H1 (cell line): ENCODE data around the gene CEP72. TPM values are rescaled to one million over a fixed set of nuclear protein-coding genes. Genes with fewer than 3 reads are reported as not detected.

Experiments used
- CTCF ChIA-PET: fragments of 300-600 bp; sonication (Branson Sonifier 250); formaldehyde crosslinking; loops from one replicate; lab custom pipeline; 2021; ENCODE audit not compliant: partially characterized antibody; lab: Charles Lee
- POLR2A ChIA-PET: fragments of 300-600 bp; sonication (Branson Sonifier 250); formaldehyde crosslinking; loops from one replicate; lab custom pipeline; 2021; ENCODE audit warnings: inconsistent platforms; ENCODE audit not compliant: partially characterized antibody; lab: Charles Lee
- DNase-seq, 2 experiments: peaks; one replicate each; pipeline versions ENCODE4 v3.0.0 to v3.0.0-alpha.2; 2010 to 2022; ENCODE audit warnings: low spot score in 2 of 2, low read depth in 1 of 2, mixed read lengths in 1 of 2
- FAIRE-seq: peaks from 2 replicates; lab custom pipeline; 2011; peaks lifted over from hg19 to GRCh38; lab: Jason Lieb, UNC
- H2AFZ ChIP-seq: 2 replicates; pipeline ENCODE4 v1.8.1; 2012; ENCODE audit warnings: low read length, inconsistent platforms
- H2AK5ac ChIP-seq: 2 replicates; pipeline ENCODE4 v1.6.1; 2013; ENCODE audit warnings: low read depth, low read length
- H2BK120ac ChIP-seq: replicated peaks from 2 replicates; pipeline ENCODE3; 2013; ENCODE audit warnings: low read depth, low read length, inconsistent platforms
- H2BK12ac ChIP-seq: 2 replicates; pipeline ENCODE4 v1.6.1; 2013; ENCODE audit warnings: low read depth, low read length
- H2BK15ac ChIP-seq: 2 replicates; pipeline ENCODE4 v1.6.1; 2013; ENCODE audit warnings: low read length
- H2BK20ac ChIP-seq: 2 replicates; pipeline ENCODE4 v1.6.1; 2013; ENCODE audit warnings: low read length
- H2BK5ac ChIP-seq: 2 replicates; pipeline ENCODE4 v1.6.1; 2013; ENCODE audit warnings: low read depth, low read length
- H3K14ac ChIP-seq: 2 replicates; pipeline ENCODE4 v1.6.1; 2013; ENCODE audit warnings: inconsistent platforms; ENCODE audit not compliant: insufficient read length
- H3K18ac ChIP-seq: 2 replicates; pipeline ENCODE4 v1.6.1; 2013; ENCODE audit warnings: low read length; ENCODE audit errors: extremely low read depth
- H3K23ac ChIP-seq: 2 replicates; pipeline ENCODE4 v1.6.1; 2013; ENCODE audit warnings: inconsistent platforms; ENCODE audit not compliant: insufficient read length
- H3K23me2 ChIP-seq: 2 replicates; pipeline ENCODE4 v1.6.1; 2013; ENCODE audit warnings: low read depth, low read length
- H3K27ac ChIP-seq: 2 replicates; pipeline ENCODE4 v1.6.1; 2011; ENCODE audit warnings: low read depth, low read length, inconsistent platforms
- H3K27me3 ChIP-seq, 4 experiments: replicated peaks in 1 of 4; 1 replicate in 1 of 4; 2 replicates in 3 of 4; pipeline versions ENCODE4 v1.6.1 to v1.8.1; 2011 to 2013; ENCODE audit warnings: low read length in 3 of 4, mild to moderate bottlenecking in 3 of 4, inconsistent platforms in 2 of 4, mixed read lengths in 2 of 4, moderate library complexity in 1 of 4; ENCODE audit not compliant: control insufficient read depth in 3 of 4, insufficient read depth in 3 of 4; ENCODE audit errors: extremely low read depth in 1 of 4
- H3K36me3 ChIP-seq, 4 experiments: 2 replicates each; pipeline versions ENCODE4 v1.6.1 to v1.8.1; 2011 to 2013; ENCODE audit warnings: mild to moderate bottlenecking in 4 of 4, low read length in 3 of 4, moderate library complexity in 2 of 4, control low read depth in 1 of 4, inconsistent platforms in 1 of 4; ENCODE audit not compliant: insufficient read depth in 4 of 4, control insufficient read depth in 2 of 4
- H3K4ac ChIP-seq: replicated peaks from 2 replicates; pipeline ENCODE3; 2013; ENCODE audit warnings: low read length, low read depth, mixed read lengths, inconsistent platforms; ENCODE audit not compliant: insufficient read length
- H3K4me1 ChIP-seq, 4 experiments: replicated peaks in 1 of 4; 1 replicate in 1 of 4; 2 replicates in 3 of 4; pipeline versions ENCODE4 v1.6.1 to v1.8.1; 2011 to 2013; ENCODE audit warnings: low read length in 3 of 4, inconsistent platforms in 2 of 4, mixed read lengths in 1 of 4; ENCODE audit not compliant: insufficient read depth in 4 of 4, control insufficient read depth in 3 of 4
- H3K4me2 ChIP-seq, 2 experiments: 2 replicates each; pipeline versions ENCODE4 v1.6.1 to v1.8.1; 2011 to 2013; ENCODE audit warnings: low read depth in 2 of 2, low read length in 2 of 2, control low read depth in 1 of 2, inconsistent platforms in 1 of 2, mild to moderate bottlenecking in 1 of 2; ENCODE audit not compliant: insufficient read depth in 1 of 2
- H3K4me3 ChIP-seq, 4 experiments: fragments of 200-600, 300-600 bp in 1 of 4; sonication (generic), shearing (Covaris generic), sonication (Bioruptor Twin) in 1 of 4; 2 replicates each; pipeline versions ENCODE4 v1.5.1 to v1.8.1; 2011 to 2016; ENCODE audit warnings: low read length in 4 of 4, low read depth in 3 of 4, control low read depth in 2 of 4, inconsistent platforms in 2 of 4, mild to moderate bottlenecking in 2 of 4, mixed read lengths in 1 of 4, moderate library complexity in 1 of 4; ENCODE audit not compliant: insufficient read depth in 2 of 4; ENCODE audit errors: extremely low read depth in 1 of 4
- H3K56ac ChIP-seq: replicated peaks from 2 replicates; pipeline ENCODE3; 2013; ENCODE audit warnings: low read depth, mild to moderate bottlenecking, mixed read lengths, low read length, inconsistent platforms; ENCODE audit not compliant: insufficient read length
- H3K79me1 ChIP-seq: 2 replicates; pipeline ENCODE4 v1.6.1; 2013; ENCODE audit warnings: low read depth, low read length, control low read depth
- H3K79me2 ChIP-seq, 2 experiments: 2 replicates each; pipeline versions ENCODE4 v1.6.1 to v1.8.1; 2012 to 2013; ENCODE audit warnings: low read length in 2 of 2, mild to moderate bottlenecking in 2 of 2, inconsistent platforms in 1 of 2; ENCODE audit not compliant: insufficient read depth in 2 of 2, control insufficient read depth in 1 of 2
- H3K9ac ChIP-seq, 4 experiments: replicated peaks in 1 of 4; 1 replicate in 1 of 4; 2 replicates in 3 of 4; pipeline versions ENCODE4 v1.6.1 to v1.8.1; 2011 to 2013; ENCODE audit warnings: low read depth in 3 of 4, low read length in 3 of 4, control low read depth in 2 of 4, mild to moderate bottlenecking in 2 of 4, moderate library complexity in 2 of 4, inconsistent platforms in 1 of 4; ENCODE audit errors: extremely low read depth in 1 of 4
- H3K9me3 ChIP-seq, 2 experiments: 2 replicates each; pipeline versions ENCODE4 v1.6.1 to v1.8.1; 2012 to 2013; ENCODE audit warnings: mild to moderate bottlenecking in 2 of 2, moderate library complexity in 2 of 2, control low read depth in 1 of 2, inconsistent platforms in 1 of 2, low read depth in 1 of 2, low read length in 1 of 2, mixed read lengths in 1 of 2; ENCODE audit not compliant: insufficient read depth in 2 of 2
- H4K20me1 ChIP-seq, 2 experiments: replicated peaks in 1 of 2; 2 replicates each; pipeline versions ENCODE3 to v1.8.1; 2011 to 2013; ENCODE audit warnings: inconsistent platforms in 2 of 2, low read length in 2 of 2, mild to moderate bottlenecking in 1 of 2; ENCODE audit not compliant: insufficient read depth in 2 of 2, control insufficient read depth in 1 of 2
- H4K5ac ChIP-seq: 2 replicates; pipeline ENCODE4 v1.6.1; 2013; ENCODE audit warnings: low read length, low read depth, mixed read lengths, inconsistent platforms; ENCODE audit not compliant: insufficient read length
- H4K8ac ChIP-seq: 2 replicates; pipeline ENCODE4 v1.8.0; 2013; ENCODE audit warnings: mild to moderate bottlenecking, moderate library complexity, low read length, inconsistent platforms; ENCODE audit not compliant: insufficient read depth; ENCODE audit errors: extremely low read depth
- H4K91ac ChIP-seq: replicated peaks from 2 replicates; pipeline ENCODE3; 2013; ENCODE audit warnings: low read length, mixed read lengths, inconsistent platforms; ENCODE audit not compliant: insufficient read length
- BCL11A ChIP-seq, 2 experiments: IDR thresholded peaks; one replicate each; pipeline ENCODE4 v1.6.1; 2011; ENCODE audit warnings: low read depth in 2 of 2, low read length in 2 of 2, mild to moderate bottlenecking in 2 of 2
- CTBP2 ChIP-seq: IDR thresholded peaks from 2 replicates; pipeline ENCODE4 v1.7.0; 2011; ENCODE audit warnings: borderline replicate concordance, mild to moderate bottlenecking, moderate library complexity, mixed read lengths, low read length; ENCODE audit not compliant: insufficient read depth, insufficient read length
- HDAC6 ChIP-seq: IDR thresholded peaks from one replicate; pipeline ENCODE4 v1.7.1; 2012; ENCODE audit warnings: low read depth, mild to moderate bottlenecking, inconsistent platforms, low read length, moderate library complexity
- KDM1A ChIP-seq: fragments of 200-600, 300-600 bp; sonication (generic); IDR thresholded peaks from 2 replicates; pipeline ENCODE4 v1.7.1; 2016; ENCODE audit warnings: mild to moderate bottlenecking, low read length, borderline replicate concordance
- POU5F1 ChIP-seq: IDR thresholded peaks from 2 replicates; pipeline ENCODE4 v1.6.1; 2011; ENCODE audit warnings: low read depth, mild to moderate bottlenecking, low read length, moderate library complexity
- SIN3A ChIP-seq, 2 experiments: IDR thresholded peaks in 1 of 2; conservative IDR thresholded peaks in 1 of 2; 2 replicates each; pipeline ENCODE4 v1.6.1; 2011 to 2012; ENCODE audit warnings: low read length in 2 of 2, improper control_type of control experiment in 1 of 2, low read depth in 1 of 2, mild to moderate bottlenecking in 1 of 2
- SIX5 ChIP-seq: IDR thresholded peaks from 2 replicates; pipeline ENCODE4 v1.6.1; 2011; ENCODE audit warnings: mild to moderate bottlenecking, low read depth, low read length
- SP2 ChIP-seq: IDR thresholded peaks from 2 replicates; pipeline ENCODE4 v1.6.1; 2012; ENCODE audit warnings: mild to moderate bottlenecking, low read length, inconsistent platforms
- WGBS, 2 experiments: shearing (Covaris generic) in 1 of 2; methylation state at CpG; one replicate each; pipeline versions ENCODE4 v1.1.6 to v1.1.7; 2013 to 2015; ENCODE audit warnings: low lambda C conversion rate in 2 of 2, mixed read lengths in 2 of 2, inconsistent platforms in 1 of 2, low coverage in 1 of 2, missing lambda C conversion rate in 1 of 2; ENCODE audit not compliant: insufficient replicate concordance in 2 of 2, insufficient coverage in 1 of 2, insufficient read length in 1 of 2; ENCODE audit errors: extremely low coverage in 1 of 2, missing lambda C conversion rate in 1 of 2; 5-methylcytosine and 5-hydroxymethylcytosine counted together
- polyA plus RNA-seq, 7 experiments: library from polyadenylated mRNA; depleted of rRNA in 3 of 7; stranded (reverse) in 5 of 7; unstranded in 2 of 7; fragments of >200 nt in 5 of 7; fragments of 200-250 nt in 2 of 7; gene quantifications; 1 replicate in 5 of 7; 2 replicates in 1 of 7; 4 replicates in 1 of 7; pipeline versions ENCODE4 v1.2.1 to v1.2.3, GENCODE V29; 2011 to 2013; ENCODE audit warnings: missing spikeins in 2 of 7, mixed read lengths in 2 of 7
- total RNA-seq: library from RNA; stranded (reverse); fragmentation: NEBNext Ultra II Directional; extraction: Animal tissue kit (Norgen Biotek cat#: 25700); gene quantifications from 2 replicates; pipeline ENCODE4 v1.2.1, GENCODE V29; 2021
- TF ChIP-seq, protein P1 (sequence below): IDR thresholded peaks from 2 replicates; pipeline ENCODE4 v1.6.1; 2012; ENCODE audit warnings: inconsistent platforms

The CEP72 gene
- total and polyA plus RNA-seq, 2 of the 8 experiments (the other 6 are each of a cell fraction or from before 2014, with no cell fraction given): 13.1 to 19.6 TPM

DNA sequence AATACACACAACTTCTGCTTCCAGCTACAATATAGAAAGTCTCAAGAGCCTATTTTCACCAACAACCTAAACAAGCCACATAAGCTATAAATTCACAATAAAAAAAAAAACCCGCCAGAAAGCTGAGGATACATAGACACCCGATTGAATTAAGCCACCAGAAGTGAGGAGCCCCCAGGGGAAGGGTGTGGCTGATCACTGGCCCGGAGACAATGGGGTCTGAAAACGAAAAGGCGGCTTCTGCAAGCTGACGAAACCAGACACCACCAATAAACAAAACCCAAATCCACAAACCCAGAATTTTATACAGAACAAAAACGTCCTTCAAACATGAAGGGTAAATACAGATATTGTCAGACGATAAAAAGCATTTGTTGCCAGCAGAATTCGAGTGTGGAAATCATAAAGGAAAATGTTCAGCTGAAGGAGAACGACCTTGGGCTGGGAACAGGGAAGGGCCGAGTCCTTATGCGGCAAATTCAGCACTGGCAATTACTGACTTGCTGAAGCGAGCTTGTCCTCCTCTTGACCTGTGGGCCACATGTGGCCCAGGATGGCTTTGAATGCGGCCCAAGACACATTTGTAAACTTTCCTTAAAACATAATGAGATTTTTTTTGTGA is 39.6 kb upstream of the CEP72 start:
- POLR2A ChIA-PET: no interaction called here
- FAIRE-seq: no peak
- H2BK5ac ChIP-seq: no peak overlapping the region
- no peak overlapping the region for H3K4me2 ChIP-seq
- H3K79me1 ChIP-seq: no peaks in the 10 kb centered on the region
- no peak overlapping the region for H3K23ac ChIP-seq
- CTCF ChIA-PET: interaction anchor here (0.8 to 2.0 kb wide), 3 partner anchors 14 to 222 kb away, joined by 3 to 4 read pairs (median 3); no protein-coding TSS in a partner anchor
- peaks cover 0 to 3% (median 0%) of the 10 kb centered on the region in 4 experiments; a peak in 1 of 7 replicates for H3K27me3 ChIP-seq
- H4K5ac ChIP-seq: no peak overlapping the region
- TF ChIP-seq KDM1A (no peak), SIX5 (no peak), SIN3A (conservative IDR thresholded peaks at IDR 0.05 in 1 of 2, IDR thresholded peaks at IDR 0.05 in 1 of 2; ENCODE audit: low read depth in 1 of 2, low read length in 2 of 2) (no peak), BCL11A (IDR thresholded peaks at IDR 0.05; ENCODE audit: low read depth in 2 of 2, low read length in 2 of 2) (no peak), POU5F1 (no peak), SP2 (no peak), CTBP2 (no peak), HDAC6 (no peak)
- TF ChIP-seq, protein P1, sequence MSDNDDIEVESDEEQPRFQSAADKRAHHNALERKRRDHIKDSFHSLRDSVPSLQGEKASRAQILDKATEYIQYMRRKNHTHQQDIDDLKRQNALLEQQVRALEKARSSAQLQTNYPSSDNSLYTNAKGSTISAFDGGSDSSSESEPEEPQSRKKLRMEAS: no peak
- TF ChIP-seq, all 59 proteins: peak for 0
- Histone ChIP-seq H2BK120ac (no peak overlapping the region), H4K8ac (no peak overlapping the region), H3K36me3 (no peaks in the 10 kb centered on the region), H3K27ac (no peak overlapping the region), H2BK15ac (no peak overlapping the region), H3K56ac (no peak overlapping the region), H2BK20ac (no peak overlapping the region), H2BK12ac (no peak overlapping the region), H4K91ac (no peak overlapping the region), H3K4ac (no peak overlapping the region), H3K18ac (no peak overlapping the region), H3K14ac (no peak overlapping the region), H3K4me1 (no peaks in the 10 kb centered on the region), H3K4me3 (no peak overlapping the region), H2AFZ (no peak overlapping the region), H3K9ac (no peak overlapping the region), H4K20me1 (no peaks in the 10 kb centered on the region), H3K9me3 (peaks cover 4% of the 10 kb centered on the region in 2 experiments; a peak in 3 of 4 replicates), H2AK5ac (no peak overlapping the region), H3K79me2 (no peaks in the 10 kb centered on the region), H3K23me2 (no peaks in the 10 kb centered on the region)
- WGBS, 2 experiments: 80% methylated on average over 14 of the region's 14 CpGs; no CpG with 5 or more reads in 1 of the 2 experiments
- DNase-seq: no peak
